ENCODE measurements around the gene C6orf136.

The C6orf136 gene
- 9.2 to 11.1 reads per million in 2 donors for total RNA-seq

GRCh38 chr6:30646450-30647241, at the start of gene C6orf136:
Gene C6orf136 (plus strand): TSS chr6:30647133. CDS start chr6:30647232, 99 bp downstream.
- peak; percentile 88 for DNase-seq

- peak; percentile 82 for DNase-seq
Observed at GRCh38 chr6:30597315-30598144, 49.4 kb upstream of the C6orf136 start.

- no peak for DNase-seq
Observed at GRCh38 chr6:30598912-30599624, 47.9 kb upstream of the C6orf136 start.

GRCh38 chr6:30599625-30600324, 47.2 kb upstream of the C6orf136 start:
- no peak for DNase-seq

- DNase-seq: no peak
Observed at GRCh38 chr6:30600451-30600961, 46.4 kb upstream of the C6orf136 start.

GRCh38 chr6:30601436-30601814, 45.5 kb upstream of the C6orf136 start:
- no peak for DNase-seq

GRCh38 chr6:30601815-30602641, 44.9 kb upstream of the C6orf136 start:
- DNase-seq: no peak

- no peak for DNase-seq
Observed at GRCh38 chr6:30603961-30604360, 43.0 kb upstream of the C6orf136 start.

GRCh38 chr6:30610065-30610464, 36.9 kb upstream of the C6orf136 start:
- no peak for DNase-seq

GRCh38 chr6:30611150-30611855, 35.6 kb upstream of the C6orf136 start:
- no peak for DNase-seq

GRCh38 chr6:30611856-30612194, 35.1 kb upstream of the C6orf136 start:
- DNase-seq: no peak

- no peak for DNase-seq
Observed at GRCh38 chr6:30612213-30612612, 34.7 kb upstream of the C6orf136 start.

GRCh38 chr6:30612687-30613248, 34.2 kb upstream of the C6orf136 start:
- DNase-seq: no peak

- no peak for DNase-seq
Observed at GRCh38 chr6:30613251-30614043, 33.5 kb upstream of the C6orf136 start.

GRCh38 chr6:30614044-30614842, 32.7 kb upstream of the C6orf136 start:
- DNase-seq: no peak

GRCh38 chr6:30614843-30615218, 32.1 kb upstream of the C6orf136 start:
- DNase-seq: peak; percentile 65

GRCh38 chr6:30615219-30615957, 31.5 kb upstream of the C6orf136 start:
- no peak for DNase-seq

Data from T-helper 9 cell (primary cell).